Brain microvascular endothelial cell (primary cell): ENCODE results near the gene TAS2R10.

Experiments used
- DNase-seq: peaks from one replicate; pipeline ENCODE4 v3.0.0-alpha.2; 2020
- H3K27ac ChIP-seq: fragments of 250-450 bp; sonication (Bioruptor Pico); 2 replicates; pipeline ENCODE4 v1.5.1; 2020; ENCODE audit warnings: mild to moderate bottlenecking, moderate library complexity
- H3K27me3 ChIP-seq: fragments of 250-450 bp; sonication (Bioruptor Pico); replicated peaks from 2 replicates; pipeline ENCODE4 v1.5.1; 2020; ENCODE audit warnings: mild to moderate bottlenecking
- H3K36me3 ChIP-seq: fragments of 250-450 bp; sonication (Bioruptor Pico); replicated peaks from 2 replicates; pipeline ENCODE4 v1.5.1; 2020; ENCODE audit warnings: mild to moderate bottlenecking
- H3K4me3 ChIP-seq: 2 replicates; pipeline ENCODE4 v1.5.1; 2011; ENCODE audit warnings: low read depth, mild to moderate bottlenecking, control low read depth, low read length, moderate library complexity
- CTCF ChIP-seq: IDR thresholded peaks from 2 replicates; pipeline ENCODE4 v1.5.1; 2011; ENCODE audit warnings: low read depth, mild to moderate bottlenecking, moderate library complexity, low read length, control low read depth, inconsistent platforms; ENCODE audit errors: missing control alignments
- in situ Hi-C: cut with HindIII; loops from 2 replicates; pipeline ENCODE4 v1.10.0; 2017; ENCODE audit warnings: low sequenced_read_pairs, low pct_ligation_motif_present

TAS2R10 gene

DNA sequence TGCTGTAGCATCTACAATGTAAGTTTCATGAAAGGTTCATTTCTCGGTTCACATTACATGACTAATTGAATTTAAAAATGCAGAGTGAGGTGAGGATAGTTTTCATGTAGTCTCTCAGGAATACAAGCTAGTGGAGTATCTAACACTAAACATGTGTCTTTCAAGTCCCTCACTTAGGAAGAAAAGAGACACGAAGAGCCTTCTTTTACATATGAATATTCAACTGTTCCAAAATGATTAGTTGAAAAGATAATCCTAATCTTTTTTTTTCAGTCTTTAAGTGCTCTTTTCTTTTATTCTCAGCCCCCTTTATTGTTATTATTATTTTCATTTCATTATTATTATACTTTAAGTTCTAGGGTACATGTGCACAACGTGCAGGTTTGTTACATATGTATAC, 12.3 kb upstream of the TAS2R10 start:
- no peak for DNase-seq
- Histone ChIP-seq H3K27me3 (no peaks in the 10 kb centered on the region), H3K27ac (no peak overlapping the region), H3K36me3 (no peaks in the 10 kb centered on the region), H3K4me3 (no peak overlapping the region)
- in situ Hi-C loops = no loop called here
- no peak for TF ChIP-seq CTCF

DNA sequence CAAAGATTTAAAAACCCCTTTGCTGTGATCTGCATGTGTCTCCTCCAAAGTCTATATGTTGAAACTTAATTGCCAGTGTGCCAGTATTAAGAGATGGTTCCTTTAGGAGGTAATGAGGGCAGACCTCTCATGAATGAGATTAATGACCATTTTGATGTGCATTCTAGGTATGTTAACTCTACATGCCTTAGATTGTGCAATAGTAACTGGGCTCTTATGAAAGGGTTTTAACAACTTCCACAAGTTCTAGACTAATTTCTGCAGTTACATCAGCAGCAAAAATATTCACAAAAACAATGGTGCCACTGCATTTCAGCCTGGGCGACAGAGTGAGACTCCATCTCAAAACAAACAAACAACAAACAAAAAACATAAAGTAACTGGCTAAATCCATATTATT, 3.8 kb upstream of the TAS2R10 start:
- DNase-seq = no peak
- Histone ChIP-seq H3K36me3 (no peaks in the 10 kb centered on the region), H3K27me3 (no peaks in the 10 kb centered on the region), H3K4me3 (no peak overlapping the region), H3K27ac (no peak overlapping the region)
- in situ Hi-C loops = no loop called here
- no peak for TF ChIP-seq CTCF

DNA sequence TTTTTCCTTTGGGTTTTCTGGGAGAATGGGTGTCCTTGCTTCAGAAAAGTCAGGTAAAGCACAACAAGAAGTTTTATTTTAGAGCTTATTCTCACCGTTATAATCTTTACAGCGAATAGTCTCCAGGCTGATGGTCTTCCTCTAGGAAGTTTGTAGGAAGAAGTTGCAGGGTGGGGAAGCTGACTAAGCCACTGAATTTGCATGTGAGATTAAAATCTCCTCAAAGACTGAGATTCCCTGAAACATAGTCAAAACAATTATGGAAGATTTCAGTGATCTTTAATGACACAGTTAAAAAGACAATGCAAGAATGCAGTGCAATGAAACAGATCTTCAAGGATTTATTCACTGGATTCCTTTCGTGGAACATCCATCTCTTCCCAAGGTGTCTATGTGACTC, 1.2 kb downstream of the TAS2R10 start:
- no peaks in the 10 kb centered on the region for H3K36me3 ChIP-seq
- no peak overlapping the region for H3K4me3 ChIP-seq
- in situ Hi-C loops = no loop called here
- no peak for DNase-seq
- TF ChIP-seq CTCF = no peak
- no peaks in the 10 kb centered on the region for H3K27me3 ChIP-seq
- no peak overlapping the region for H3K27ac ChIP-seq

GRCh38 chr12:10811883-10812536, 14.1 kb downstream of the TAS2R10 start:
- H3K36me3 ChIP-seq = no peaks in the 10 kb centered on the region
- in situ Hi-C loops = no loop called here
- no peak for TF ChIP-seq CTCF
- H3K4me3 ChIP-seq = no peak overlapping the region
- H3K27me3 ChIP-seq = no peaks in the 10 kb centered on the region
- H3K27ac ChIP-seq = no peak overlapping the region
- DNase-seq = no peak

DNA sequence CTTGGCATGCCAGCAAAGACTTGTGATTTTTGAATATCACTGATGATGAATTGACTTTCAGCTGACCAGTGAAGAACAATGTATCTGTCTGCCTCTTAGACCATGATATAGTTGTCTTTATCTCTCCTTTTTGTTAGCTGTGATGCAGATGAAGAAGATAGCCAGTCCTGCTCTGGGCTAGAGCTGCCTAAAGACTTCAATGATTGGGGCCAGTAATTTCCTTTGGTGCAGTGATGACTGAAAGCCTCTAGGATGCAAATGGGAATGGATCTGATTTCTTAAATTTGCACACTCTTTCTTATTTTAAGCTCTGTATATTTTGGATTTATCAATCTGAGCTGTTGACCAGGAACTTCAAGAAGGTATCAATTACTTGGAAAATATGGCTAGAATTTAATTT, 16.1 kb downstream of the TAS2R10 start, which contains the start of gene TAS2R9:
Gene TAS2R9 (minus strand): TSS at position 101 of the 400 bp plus-strand sequence. CDS start 93 bp downstream, at position 8.
- Histone ChIP-seq H3K36me3 (no peaks in the 10 kb centered on the region), H3K4me3 (no peak within 1 kb of the TSS), H3K27me3 (no peaks in the 10 kb centered on the region), H3K27ac (no peak within 1 kb of the TSS)
- no peak for DNase-seq
- in situ Hi-C loops = no loop called here
- TF ChIP-seq CTCF = no peak

DNA sequence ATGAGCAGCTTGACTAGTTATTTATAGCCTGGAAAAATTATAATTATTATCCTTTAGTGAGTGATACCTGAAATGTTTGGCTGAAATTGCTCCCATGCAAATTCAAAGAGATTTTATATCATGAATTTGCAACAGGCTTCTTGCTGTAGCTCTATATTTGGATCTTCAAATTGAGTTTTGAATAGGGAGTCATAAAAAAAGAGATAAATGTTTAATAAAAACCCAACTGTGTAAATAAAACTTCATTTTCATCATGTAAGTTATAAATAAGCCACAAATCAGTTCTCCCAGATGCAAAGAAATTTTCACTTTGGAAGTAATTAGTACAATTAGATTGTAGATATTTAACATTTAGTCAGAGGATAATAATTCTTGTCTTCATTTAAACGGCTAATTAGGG, 19.0 kb downstream of the TAS2R10 start, which contains the start of gene TAS2R8:
Gene TAS2R8 (minus strand): TSS at position 101 of the 400 bp plus-strand sequence. CDS start 306 bp downstream, outside the sequence.
- no peak for TF ChIP-seq CTCF
- no peak within 1 kb of the TSS for H3K27ac ChIP-seq
- H3K27me3 ChIP-seq = no peaks in the 10 kb centered on the region
- in situ Hi-C loops = no loop called here
- no peaks in the 10 kb centered on the region for H3K36me3 ChIP-seq
- no peak for DNase-seq
- H3K4me3 ChIP-seq = no peak within 1 kb of the TSS
